IMR-90 (cell line): ENCODE measurements around the gene LIMS2. TPM values are rescaled to one million over a fixed set of nuclear protein-coding genes. Genes with fewer than 3 reads are reported as not detected.

Source experiments
- ATAC-seq: fragments of 200-7000 bp; cut with Tn5 transposase; 2 replicates; pipeline ENCODE4 v1.9.1; 2020; ENCODE audit warnings: low read depth, mild to moderate bottlenecking, moderate library complexity
- BruUV-seq: library from RNA; stranded (reverse); fragments of 400-500 nt; replicated peaks from 2 replicates; lab custom pipeline; 2021; lab: Mats Ljungman, UMichigan
- CTCF ChIA-PET: fragments of 300-600 bp; formaldehyde crosslinking; extraction: SDS; loops from one replicate; lab custom pipeline; 2021; ENCODE audit warnings: antibody characterized with exemption; lab: Yijun Ruan, JAX
- POLR2A ChIA-PET: fragments of 300-600 bp; sonication (Branson Sonifier 250); formaldehyde crosslinking; loops from one replicate; lab custom pipeline; 2022; ENCODE audit warnings: antibody characterized with exemption; ENCODE audit not compliant: unreplicated experiment; lab: Charles Lee
- DNase-seq: peaks from one replicate; pipeline ENCODE4 v3.0.0; 2013
- H2AFZ ChIP-seq: replicated peaks from 2 replicates; pipeline ENCODE3; 2013; ENCODE audit warnings: low read length, mild to moderate bottlenecking; ENCODE audit not compliant: poor library complexity
- H2AK5ac ChIP-seq: 2 replicates; pipeline ENCODE4 v1.6.1; 2013; ENCODE audit warnings: low read depth, low read length, inconsistent platforms
- H2AK9ac ChIP-seq: replicated peaks from 2 replicates; pipeline ENCODE3; 2013; ENCODE audit warnings: mild to moderate bottlenecking, low read depth, low read length, moderate library complexity; ENCODE audit not compliant: poor library complexity
- H2BK120ac ChIP-seq: 2 replicates; pipeline ENCODE4 v1.6.1; 2013; ENCODE audit warnings: low read depth, low read length, inconsistent platforms
- H2BK15ac ChIP-seq: 3 replicates; pipeline ENCODE4 v1.6.1; 2013; ENCODE audit warnings: low read depth, low read length, inconsistent platforms
- H2BK20ac ChIP-seq: 2 replicates; pipeline ENCODE4 v1.6.1; 2013; ENCODE audit warnings: low read depth, mild to moderate bottlenecking, inconsistent platforms, low read length, moderate library complexity
- H2BK5ac ChIP-seq: 2 replicates; pipeline ENCODE4 v1.6.1; 2013; ENCODE audit warnings: mild to moderate bottlenecking, low read depth, low read length, inconsistent platforms; ENCODE audit not compliant: poor library complexity, severe bottlenecking
- H3K14ac ChIP-seq: replicated peaks from 2 replicates; pipeline ENCODE4 v1.6.1; 2013; ENCODE audit warnings: low read depth, low read length, inconsistent platforms
- H3K18ac ChIP-seq: 2 replicates; pipeline ENCODE4 v1.6.1; 2013; ENCODE audit warnings: low read depth, low read length, control low read depth
- H3K23ac ChIP-seq: 2 replicates; pipeline ENCODE4 v1.6.1; 2013; ENCODE audit warnings: low read depth, low read length, inconsistent platforms
- H3K27ac ChIP-seq: 2 replicates; pipeline ENCODE4 v1.5.1; 2013; ENCODE audit warnings: mild to moderate bottlenecking, control low read depth, low read length; ENCODE audit not compliant: insufficient read depth
- H3K27me3 ChIP-seq: 2 replicates; pipeline ENCODE4 v1.6.1; 2013; ENCODE audit warnings: low read length; ENCODE audit not compliant: control insufficient read depth, insufficient read depth
- H3K36me3 ChIP-seq: 2 replicates; pipeline ENCODE4 v1.6.1; 2013; ENCODE audit warnings: low read length, mixed read lengths; ENCODE audit not compliant: control insufficient read depth, insufficient read depth
- H3K4ac ChIP-seq: 2 replicates; pipeline ENCODE4 v1.6.1; 2013; ENCODE audit warnings: low read depth, low read length, inconsistent platforms
- H3K4me1 ChIP-seq: 2 replicates; pipeline ENCODE4 v1.6.1; 2013; ENCODE audit warnings: low read length, mixed read lengths; ENCODE audit not compliant: control insufficient read depth, insufficient read depth
- H3K4me2 ChIP-seq: 2 replicates; pipeline ENCODE4 v1.6.1; 2013; ENCODE audit warnings: low read depth, mild to moderate bottlenecking, control low read depth, low read length, moderate library complexity
- H3K4me3 ChIP-seq: 2 replicates; pipeline ENCODE4 v1.5.1; 2013; ENCODE audit warnings: low read depth, mild to moderate bottlenecking, control low read depth, low read length, moderate library complexity; ENCODE audit not compliant: insufficient read depth
- H3K56ac ChIP-seq: 2 replicates; pipeline ENCODE4 v1.6.1; 2013; ENCODE audit warnings: low read length, inconsistent platforms; ENCODE audit not compliant: insufficient read depth; ENCODE audit errors: extremely low read depth
- H3K79me1 ChIP-seq, 2 experiments: 2 replicates each; pipeline ENCODE4 v1.6.1; 2013; ENCODE audit warnings: low read length in 2 of 2, inconsistent platforms in 1 of 2, low read depth in 1 of 2
- H3K9ac ChIP-seq: 2 replicates; pipeline ENCODE4 v1.6.1; 2013; ENCODE audit warnings: low read depth, low read length, control low read depth
- H3K9me1 ChIP-seq: 2 replicates; pipeline ENCODE4 v1.6.1; 2013; ENCODE audit warnings: low read length, inconsistent platforms; ENCODE audit not compliant: insufficient read depth
- H3K9me3 ChIP-seq: 2 replicates; pipeline ENCODE4 v1.6.1; 2013; ENCODE audit warnings: low read length; ENCODE audit not compliant: control insufficient read depth, insufficient read depth
- H4K20me1 ChIP-seq: 2 replicates; pipeline ENCODE4 v1.6.1; 2013; ENCODE audit warnings: low read length, inconsistent platforms; ENCODE audit not compliant: insufficient read depth
- H4K5ac ChIP-seq: 2 replicates; pipeline ENCODE4 v1.6.1; 2013; ENCODE audit warnings: mild to moderate bottlenecking, low read depth, low read length, control low read depth
- H4K8ac ChIP-seq, 2 experiments: 2 replicates each; pipeline ENCODE4 v1.6.1; 2013; ENCODE audit warnings: low read depth in 2 of 2, low read length in 2 of 2, control low read depth in 1 of 2, inconsistent platforms in 1 of 2
- H4K91ac ChIP-seq: 2 replicates; pipeline ENCODE4 v1.6.1; 2013; ENCODE audit warnings: low read depth, low read length, inconsistent platforms; ENCODE audit not compliant: insufficient read depth
- BHLHE40 ChIP-seq: fragments of 150-350 bp; IDR thresholded peaks from 2 replicates; pipeline ENCODE4 v1.6.1; 2016; ENCODE audit warnings: mild to moderate bottlenecking, low read depth, low read length
- CHD1 ChIP-seq: IDR thresholded peaks from 2 replicates; pipeline ENCODE4 v1.6.1; 2012; ENCODE audit warnings: low read depth, low read length, improper control_type of control experiment
- FOS ChIP-seq: fragments of 150-350 bp; IDR thresholded peaks from 2 replicates; pipeline ENCODE4 v1.6.1; 2016; ENCODE audit warnings: low read depth, low read length
- MAZ ChIP-seq: IDR thresholded peaks from 2 replicates; pipeline ENCODE4 v1.6.1; 2012; ENCODE audit warnings: low read depth, mild to moderate bottlenecking, low read length, improper control_type of control experiment, moderate library complexity, borderline replicate concordance
- NFE2L2 ChIP-seq: fragments of 150-350 bp; IDR thresholded peaks from 2 replicates; pipeline ENCODE4 v1.6.1; 2016; ENCODE audit warnings: low read depth, mild to moderate bottlenecking, low read length
- RAD21 ChIP-seq: IDR thresholded peaks from 2 replicates; pipeline ENCODE4 v1.6.1; 2012; ENCODE audit warnings: low read length, improper control_type of control experiment
- SMC3 ChIP-seq: fragments of 150-350 bp; IDR thresholded peaks from 2 replicates; pipeline ENCODE4 v1.6.1; 2016; ENCODE audit warnings: low read depth, mild to moderate bottlenecking, antibody characterized with exemption, low read length, moderate library complexity
- WGBS, 2 experiments: methylation state at CpG; one replicate each; pipeline versions ENCODE4 v1.1.5 to v1.1.7; 2013; ENCODE audit warnings: missing lambda C conversion rate in 2 of 2; ENCODE audit not compliant: insufficient read length in 1 of 2; ENCODE audit errors: extremely low coverage in 2 of 2; 5-methylcytosine and 5-hydroxymethylcytosine counted together
- dilution Hi-C: fragments of 300-500 bp; cut with HindIII; formaldehyde crosslinking; loops from one replicate; pipeline ENCODE4 v1.14.3; 2018; ENCODE audit warnings: low sequenced_read_pairs; ENCODE audit not compliant: unreplicated experiment
- in situ Hi-C: fragments of 300-500 bp; cut with MboI; formaldehyde crosslinking; loops from 3 replicates; pipeline ENCODE4 v1.14.3; 2019; ENCODE audit warnings: low sequenced_read_pairs, inconsistent platforms, mixed read lengths
- intact Hi-C: fragments of 100-400 bp; cut with micrococcal nuclease; formaldehyde crosslinking; loops from 2 replicates; pipeline ENCODE4 v1.10.0; 2022
- polyA plus RNA-seq, 3 experiments: library from polyadenylated mRNA; depleted of rRNA; stranded (reverse); fragments of >200 nt; gene quantifications; 2 replicates each; pipeline ENCODE4 v1.2.3, GENCODE V29; 2012; ENCODE audit warnings: low replicate concordance in 1 of 3
- total RNA-seq: library from RNA; depleted of rRNA; stranded (reverse); fragments of >200 nt; gene quantifications from 2 replicates; pipeline ENCODE4 v1.2.3, GENCODE V29; 2012
- TF ChIP-seq, protein P1 (sequence below): conservative IDR thresholded peaks from 2 replicates; pipeline ENCODE4 v1.5.1; 2012; ENCODE audit warnings: mild to moderate bottlenecking, low read depth, low read length, improper control_type of control experiment

Gene LIMS2
- total and polyA plus RNA-seq, 2 of the 4 experiments (the other 2 are of a cell fraction) = 1.3 to 18.8 TPM

- in situ Hi-C loops = no loop called here
Measured at GRCh38 chr2:127645395-127646291, 29.7 kb downstream of the LIMS2 start, which contains the start of gene GPR17. TSS of gene GPR17 (plus strand) at chr2:127646153. CDS start at chr2:127650736, 4,583 bp downstream.

More at GRCh38 chr2:127645395-127646291, 29.7 kb downstream of the LIMS2 start, which contains the start of gene GPR17:
- ATAC-seq (no peak), DNase-seq (no peak)
- no peak within 1 kb of the TSS for H3K4me2 ChIP-seq
- 0 out of 2 replicates have a peak within 1 kb of the TSS, but pooled peaks have one; percentile 4 for H2BK20ac ChIP-seq
- CTCF ChIA-PET = no interaction called here
- H4K91ac ChIP-seq = no peak within 1 kb of the TSS; the same call in 1 of the 2 replicates
- no peak within 1 kb of the TSS for H2BK5ac ChIP-seq
- H3K14ac ChIP-seq = no peak within 1 kb of the TSS; the same call in 1 of the 2 replicates
- 69% methylated on average over 5 of the region's 37 CpGs; no CpG with 5 or more reads in 1 of the 2 experiments for WGBS, 2 experiments
- peaks cover 7% of the 10 kb centered on the region; the same call in 1 of the 2 replicates for H3K4me1 ChIP-seq
- BruUV-seq = no TSS peak
- no peak within 1 kb of the TSS for H3K27ac ChIP-seq
- TF ChIP-seq MAZ (no peak), FOS (no peak), RAD21 (no peak), CHD1 (no peak), SMC3 (no peak), NFE2L2 (no peak), BHLHE40 (no peak)
- TF ChIP-seq, protein P1, sequence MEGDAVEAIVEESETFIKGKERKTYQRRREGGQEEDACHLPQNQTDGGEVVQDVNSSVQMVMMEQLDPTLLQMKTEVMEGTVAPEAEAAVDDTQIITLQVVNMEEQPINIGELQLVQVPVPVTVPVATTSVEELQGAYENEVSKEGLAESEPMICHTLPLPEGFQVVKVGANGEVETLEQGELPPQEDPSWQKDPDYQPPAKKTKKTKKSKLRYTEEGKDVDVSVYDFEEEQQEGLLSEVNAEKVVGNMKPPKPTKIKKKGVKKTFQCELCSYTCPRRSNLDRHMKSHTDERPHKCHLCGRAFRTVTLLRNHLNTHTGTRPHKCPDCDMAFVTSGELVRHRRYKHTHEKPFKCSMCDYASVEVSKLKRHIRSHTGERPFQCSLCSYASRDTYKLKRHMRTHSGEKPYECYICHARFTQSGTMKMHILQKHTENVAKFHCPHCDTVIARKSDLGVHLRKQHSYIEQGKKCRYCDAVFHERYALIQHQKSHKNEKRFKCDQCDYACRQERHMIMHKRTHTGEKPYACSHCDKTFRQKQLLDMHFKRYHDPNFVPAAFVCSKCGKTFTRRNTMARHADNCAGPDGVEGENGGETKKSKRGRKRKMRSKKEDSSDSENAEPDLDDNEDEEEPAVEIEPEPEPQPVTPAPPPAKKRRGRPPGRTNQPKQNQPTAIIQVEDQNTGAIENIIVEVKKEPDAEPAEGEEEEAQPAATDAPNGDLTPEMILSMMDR = no peak
- H4K8ac ChIP-seq = 0 out of 4 replicates have a peak within 1 kb of the TSS, but pooled peaks of 1 of the 2 experiments have one; percentile 25
- POLR2A ChIA-PET = no interaction called here
- peak within 1 kb of the TSS; percentile 83 for H2AK9ac ChIP-seq
- H3K9me1 ChIP-seq = peaks cover 17% of the 10 kb centered on the region; the same call in 1 of the 2 replicates
- H4K20me1 ChIP-seq = no peaks in the 10 kb centered on the region; the same call in none of the 2 replicates
- H3K23ac ChIP-seq = no peak within 1 kb of the TSS
- H3K9ac ChIP-seq = no peak within 1 kb of the TSS
- H2BK120ac ChIP-seq = no peak within 1 kb of the TSS
- H3K56ac ChIP-seq = no peak within 1 kb of the TSS
- dilution Hi-C loops = no loop called here
- peaks cover 0 to 16% of the 10 kb centered on the region in 2 experiments; a peak in 2 of 4 replicates for H3K79me1 ChIP-seq
- 0 out of 2 replicates have a peak within 1 kb of the TSS, but pooled peaks have one; percentile 51 for H3K4ac ChIP-seq
- H2AK5ac ChIP-seq = no peak within 1 kb of the TSS
- no peak within 1 kb of the TSS for H2BK15ac ChIP-seq
- H3K4me3 ChIP-seq = no peak within 1 kb of the TSS
- H3K9me3 ChIP-seq = no peaks in the 10 kb centered on the region
- H3K36me3 ChIP-seq = peaks cover 1% of the 10 kb centered on the region; the same call in 1 of the 2 replicates
- H3K27me3 ChIP-seq = no peaks in the 10 kb centered on the region
- intact Hi-C loops = loop anchor here (5.0 kb wide), 1 partner anchor 148 kb away; no protein-coding TSS in a partner anchor
- H3K18ac ChIP-seq = no peak within 1 kb of the TSS
- no peak within 1 kb of the TSS for H4K5ac ChIP-seq
- H2AFZ ChIP-seq = no peak within 1 kb of the TSS
